Panc1 (cell line): Measurements from ENCODE around the gene VTI1B.

Experiments used
- CTCF ChIP-seq: fragments of 450-650 bp; IDR thresholded peaks from 2 replicates; pipeline ENCODE4 v1.5.1; 2017; ENCODE audit warnings: mild to moderate bottlenecking
- POLR2AphosphoS5 ChIP-seq: IDR thresholded peaks from 2 replicates; pipeline ENCODE4 v1.6.1; 2012; ENCODE audit warnings: mild to moderate bottlenecking, low read depth, low read length, moderate library complexity
- REST ChIP-seq, 2 experiments: IDR thresholded peaks; 2 replicates each; pipeline ENCODE4 v1.6.1; 2011 to 2012; ENCODE audit warnings: low read depth in 2 of 2, control low read depth in 1 of 2, low read length in 1 of 2, mild to moderate bottlenecking in 1 of 2, moderate library complexity in 1 of 2; ENCODE audit not compliant: insufficient read depth in 1 of 2
- SIN3A ChIP-seq: IDR thresholded peaks from 2 replicates; pipeline ENCODE4 v1.6.1; 2012; ENCODE audit warnings: low read depth, mild to moderate bottlenecking, low read length, moderate library complexity, borderline replicate concordance; ENCODE audit not compliant: insufficient read depth
- TCF7L2 ChIP-seq: IDR thresholded peaks from 2 replicates; pipeline ENCODE4 v1.6.1; 2011; ENCODE audit warnings: mild to moderate bottlenecking, low read depth, low read length, inconsistent platforms

GRCh38 chr14:67650694-67651093 is 23.7 kb downstream of the VTI1B start:
- TF ChIP-seq CTCF (no peak), REST (IDR thresholded peaks at IDR 0.05; ENCODE audit: insufficient read depth in 1 of 2, low read depth in 2 of 2, low read length in 1 of 2) (no peak), POLR2AphosphoS5 (no peak), SIN3A (no peak), TCF7L2 (no peak)
